Measurements from ENCODE around the gene ARL10.

DNA sequence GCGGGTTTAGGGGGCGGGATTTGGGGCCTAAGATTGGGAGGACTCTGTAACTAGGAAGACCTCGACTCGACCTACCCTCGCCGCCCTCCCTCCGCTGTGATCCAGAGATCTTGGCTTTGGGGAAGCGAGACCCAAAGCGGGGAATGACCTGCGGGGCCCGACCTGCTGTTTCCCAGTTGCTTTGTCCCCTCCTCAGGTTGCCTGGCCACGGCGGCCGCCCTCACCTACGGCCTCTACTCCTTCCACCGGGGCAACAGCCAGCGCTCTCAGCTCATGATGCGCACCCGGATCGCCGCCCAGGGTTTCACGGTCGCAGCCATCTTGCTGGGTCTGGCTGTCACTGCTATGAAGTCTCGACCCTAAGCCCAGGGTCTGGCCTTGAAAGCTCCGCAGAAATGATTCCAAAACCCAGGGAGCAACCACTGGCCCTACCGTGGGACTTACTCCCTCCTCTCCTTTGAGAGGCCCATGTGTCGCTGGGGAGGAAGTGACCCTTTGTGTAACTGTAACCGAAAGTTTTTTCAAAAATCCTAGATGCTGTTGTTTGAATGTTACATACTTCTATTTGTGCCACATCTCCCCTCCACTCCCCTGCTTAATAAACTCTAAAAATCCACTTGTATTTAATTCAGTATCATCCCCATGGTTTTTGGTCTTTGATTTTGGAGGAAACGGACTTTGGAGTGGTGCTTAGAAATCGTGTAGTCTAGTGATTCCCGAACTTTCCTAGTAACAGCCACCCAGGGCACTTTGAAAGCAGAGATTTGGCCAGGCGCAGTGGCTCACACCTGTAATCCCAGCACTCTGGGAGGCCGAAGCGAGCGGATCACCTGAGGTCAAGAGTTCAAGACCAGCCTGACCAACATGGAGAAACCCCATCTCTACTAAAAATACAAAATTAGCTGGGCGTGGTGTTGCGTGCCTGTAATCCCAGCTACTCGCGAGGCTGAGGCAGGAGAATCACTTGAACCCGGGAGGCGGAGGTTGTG, 24.1 kb downstream of the ARL10 start:
- TF ChIP-seq EZH2 (IDR thresholded peaks at IDR 0.05; ENCODE audit: borderline replicate concordance, low read depth, low read length, severe bottlenecking), result no peak
- TF ChIP-seq, protein P1, sequence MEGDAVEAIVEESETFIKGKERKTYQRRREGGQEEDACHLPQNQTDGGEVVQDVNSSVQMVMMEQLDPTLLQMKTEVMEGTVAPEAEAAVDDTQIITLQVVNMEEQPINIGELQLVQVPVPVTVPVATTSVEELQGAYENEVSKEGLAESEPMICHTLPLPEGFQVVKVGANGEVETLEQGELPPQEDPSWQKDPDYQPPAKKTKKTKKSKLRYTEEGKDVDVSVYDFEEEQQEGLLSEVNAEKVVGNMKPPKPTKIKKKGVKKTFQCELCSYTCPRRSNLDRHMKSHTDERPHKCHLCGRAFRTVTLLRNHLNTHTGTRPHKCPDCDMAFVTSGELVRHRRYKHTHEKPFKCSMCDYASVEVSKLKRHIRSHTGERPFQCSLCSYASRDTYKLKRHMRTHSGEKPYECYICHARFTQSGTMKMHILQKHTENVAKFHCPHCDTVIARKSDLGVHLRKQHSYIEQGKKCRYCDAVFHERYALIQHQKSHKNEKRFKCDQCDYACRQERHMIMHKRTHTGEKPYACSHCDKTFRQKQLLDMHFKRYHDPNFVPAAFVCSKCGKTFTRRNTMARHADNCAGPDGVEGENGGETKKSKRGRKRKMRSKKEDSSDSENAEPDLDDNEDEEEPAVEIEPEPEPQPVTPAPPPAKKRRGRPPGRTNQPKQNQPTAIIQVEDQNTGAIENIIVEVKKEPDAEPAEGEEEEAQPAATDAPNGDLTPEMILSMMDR (IDR thresholded peaks at IDR 0.05; ENCODE audit: borderline replicate concordance, extremely low read depth, low read length, poor library complexity, severe bottlenecking), result no peak

All from DND-41 (cell line).